GM12878 (cell line): ENCODE data around the gene MCM3AP. TPM values are rescaled to one million over a fixed set of nuclear protein-coding genes. Genes with fewer than 3 reads are reported as not detected.
A peak's percentile ranks its signal among the peaks of the same experiment; 100 is the strongest.

ENCODE experiments used
- ATAC-seq: fragments of 200-7000 bp; cut with Tn5 transposase; 3 replicates; pipeline ENCODE4 v1.9.1; 2020; ENCODE audit warnings: mild to moderate bottlenecking, moderate library complexity
- BruUV-seq: library from RNA; stranded (reverse); fragments of 400-500 nt; replicated peaks from 2 replicates; lab custom pipeline; 2021; lab: Mats Ljungman, UMichigan
- CTCF ChIA-PET: fragments of 300-600 bp; sonication (Branson Sonifier 250); formaldehyde crosslinking; extraction: SDS; loops from one replicate; lab custom pipeline; 2021; ENCODE audit warnings: inconsistent platforms; lab: Yijun Ruan, JAX
- POLR2A ChIA-PET: fragments of 350-600 bp; formaldehyde crosslinking; extraction: SDS; loops from one replicate; lab custom pipeline; 2021; ENCODE audit warnings: inconsistent platforms; lab: Charles Lee
- RAD21 ChIA-PET: fragments of 300-600 bp; sonication (Branson Sonifier 250); formaldehyde crosslinking; loops from one replicate; lab custom pipeline; 2023; ENCODE audit warnings: antibody characterized with exemption; ENCODE audit not compliant: unreplicated experiment; lab: Charles Lee
- SMC1A ChIA-PET: fragments of 300-600 bp; sonication (Branson Sonifier 250); formaldehyde crosslinking; loops from one replicate; lab custom pipeline; 2023; ENCODE audit not compliant: unreplicated experiment, uncharacterized antibody; lab: Charles Lee
- DNase-seq: peaks from one replicate; pipeline ENCODE4 v3.0.0-alpha.2; 2011; ENCODE audit warnings: low read depth, low spot score
- FAIRE-seq: peaks from 3 replicates; lab custom pipeline; 2011; peaks lifted over from hg19 to GRCh38; lab: Jason Lieb, UNC
- H2AFZ ChIP-seq: 2 replicates; pipeline ENCODE4 v1.6.0; 2011; ENCODE audit warnings: low read depth, low read length, control low read depth; ENCODE audit not compliant: control insufficient read depth
- H3K27ac ChIP-seq: 2 replicates; pipeline ENCODE4 v1.5.1; 2011; ENCODE audit warnings: control low read depth; ENCODE audit not compliant: control insufficient read depth, insufficient read depth
- H3K27me3 ChIP-seq, 2 experiments: replicated peaks in 1 of 2; 2 replicates each; pipeline versions ENCODE4 v1.6.0 to v1.6.1; 2011; ENCODE audit warnings: low read length in 1 of 2; ENCODE audit not compliant: control insufficient read depth in 2 of 2, insufficient read depth in 2 of 2
- H3K36me3 ChIP-seq, 2 experiments: 2 replicates each; pipeline ENCODE4 v1.5.1; 2011; ENCODE audit warnings: low read length in 1 of 2; ENCODE audit not compliant: control insufficient read depth in 2 of 2, insufficient read depth in 2 of 2
- H3K4me1 ChIP-seq: 2 replicates; pipeline ENCODE4 v1.6.1; 2011; ENCODE audit warnings: mild to moderate bottlenecking, low read length, moderate library complexity, mixed read lengths; ENCODE audit not compliant: control insufficient read depth, insufficient read depth
- H3K4me2 ChIP-seq: 2 replicates; pipeline ENCODE4 v1.6.0; 2011; ENCODE audit warnings: control low read depth; ENCODE audit not compliant: control insufficient read depth, insufficient read depth
- H3K4me3 ChIP-seq: fragments of 200-600 bp; sonication (generic); 2 replicates; pipeline ENCODE4 v1.5.1; 2016
- H3K79me2 ChIP-seq: 2 replicates; pipeline ENCODE4 v1.6.0; 2011; ENCODE audit warnings: low read length; ENCODE audit not compliant: control insufficient read depth, insufficient read depth
- H3K9ac ChIP-seq: 2 replicates; pipeline ENCODE4 v1.8.0; 2011; ENCODE audit warnings: low read length, control low read depth, mixed read lengths; ENCODE audit not compliant: control insufficient read depth, insufficient read depth
- H3K9me3 ChIP-seq: replicated peaks from 3 replicates; pipeline ENCODE4 v1.5.1; 2011; ENCODE audit warnings: mild to moderate bottlenecking, low read length; ENCODE audit not compliant: control insufficient read depth, insufficient read depth
- H4K20me1 ChIP-seq: 2 replicates; pipeline ENCODE4 v1.6.0; 2011; ENCODE audit not compliant: control insufficient read depth, insufficient read depth
- BHLHE40 ChIP-seq, 2 experiments: fragments of 450-650 bp in 1 of 2; IDR thresholded peaks; 2 replicates each; pipeline ENCODE4 v1.6.1; 2011 to 2017; ENCODE audit warnings: low read depth in 2 of 2, borderline replicate concordance in 1 of 2, improper control_type of control experiment in 1 of 2, low read length in 1 of 2, mild to moderate bottlenecking in 1 of 2
- CBX3 ChIP-seq: fragments of 200-600 bp; sonication (generic); IDR thresholded peaks from 2 replicates; pipeline ENCODE4 v1.6.1; 2016; ENCODE audit warnings: low read depth, borderline replicate concordance
- HDGF ChIP-seq: fragments of 450-650 bp; IDR thresholded peaks from 2 replicates; pipeline ENCODE4 v1.6.1; 2016; ENCODE audit warnings: antibody characterized with exemption
- IKZF2 ChIP-seq, 2 experiments: fragments of 450-650 bp; IDR thresholded peaks; 2 replicates each; pipeline ENCODE4 v1.6.1; 2017; ENCODE audit warnings: mild to moderate bottlenecking in 2 of 2, moderate library complexity in 2 of 2
- NBN ChIP-seq: fragments of 450-650 bp; IDR thresholded peaks from 2 replicates; pipeline ENCODE4 v1.6.1; 2016
- POLR2AphosphoS5 ChIP-seq: IDR thresholded peaks from 2 replicates; pipeline ENCODE4 v1.6.1; 2011; ENCODE audit warnings: mild to moderate bottlenecking, low read length, inconsistent platforms
- RELB ChIP-seq: fragments of 450-650 bp; IDR thresholded peaks from 2 replicates; pipeline ENCODE4 v1.6.1; 2017; ENCODE audit warnings: low read depth, mild to moderate bottlenecking, moderate library complexity
- whole genome bisulfite sequencing: methylation state at CpG from one replicate; pipeline ENCODE4 v1.1.6; 2016; ENCODE audit warnings: low lambda C conversion rate; ENCODE audit not compliant: insufficient replicate concordance, insufficient coverage; ENCODE audit errors: missing lambda C conversion rate; 5-methylcytosine and 5-hydroxymethylcytosine counted together
- in situ Hi-C: fragments of 300-500 bp; cut with MboI; formaldehyde crosslinking; loops from 9 replicates; pipeline ENCODE4 v1.14.3; 2018; ENCODE audit warnings: mixed read lengths
- intact Hi-C: fragments of 100-400 bp; cut with micrococcal nuclease; formaldehyde crosslinking; loops from one replicate; pipeline ENCODE4 v1.14.2; 2022; ENCODE audit not compliant: unreplicated experiment
- polyA plus RNA-seq, 11 experiments: library from polyadenylated mRNA; depleted of rRNA in 4 of 11; unstranded in 6 of 11; stranded (reverse) in 5 of 11; fragments of >200 nt; fragmentation: Nextera tagmentation in 4 of 11; fragmentation: Illumina TruSeq in 1 of 11; extraction: Ambion mirVana in 4 of 11; extraction: Trizol in 1 of 11; gene quantifications; 1 replicate in 1 of 11; 2 replicates in 10 of 11; pipeline versions ENCODE4 v1.2.1 to v1.2.3, GENCODE V29; 2011 to 2016; ENCODE audit warnings: inconsistent platforms in 2 of 11, missing spikeins in 2 of 11, low read depth in 1 of 11
- total RNA-seq, 4 experiments: library from RNA; depleted of rRNA in 3 of 4; stranded (reverse); fragments of >200 nt in 3 of 4; fragmentation: Illumina TruSeq in 1 of 4; extraction: Trizol in 1 of 4; gene quantifications; 2 replicates each; pipeline versions ENCODE4 v1.2.1 to v1.2.3, GENCODE V29; 2013 to 2021
- TF ChIP-seq, protein P1 (sequence below): fragments of 450-650 bp; IDR thresholded peaks from 2 replicates; pipeline ENCODE4 v1.6.1; 2016; ENCODE audit warnings: mild to moderate bottlenecking

Gene MCM3AP
- total and polyA plus RNA-seq, 10 of the 15 experiments (the other 5 are each of a cell fraction or from before 2014, with no cell fraction given), result 6.1 to 95.7 (median 47.0) TPM

GRCh38 chr21:46226920-46227599 lies 58.4 kb downstream of the MCM3AP start:
- intact Hi-C loops (loop anchor here (5.0 kb wide), 2 partner anchors 60 to 85 kb away; partner anchors contain the start of genes MCM3AP and YBEY), in situ Hi-C loops (no loop called here)
- Histone ChIP-seq H3K36me3 (peaks cover 3 to 8% of the 10 kb centered on the region in 2 experiments; a peak in 2 of 4 replicates), H3K27ac (peak overlapping the region; percentile 45), H3K9ac (peak overlapping the region; percentile 67; the same call in 1 of the 2 replicates), H3K4me2 (peak overlapping the region; percentile 81), H3K27me3 (no peaks in the 10 kb centered on the region), H3K4me1 (peaks cover 5% of the 10 kb centered on the region; the same call in 1 of the 2 replicates), H3K79me2 (peaks cover 52% of the 10 kb centered on the region), H3K9me3 (no peaks in the 10 kb centered on the region), H2AFZ (no peak overlapping the region), H4K20me1 (no peaks in the 10 kb centered on the region), H3K4me3 (peak overlapping the region; percentile 81)
- FAIRE-seq, result no peak
- DNase-seq, result peak; percentile 51
- WGBS, result 0% methylated on average over 3 of the region's 4 CpGs
- ATAC-seq, result peak; percentile 41
- peak in 1 of 2 experiments; percentile 11; a peak in 1 of 4 replicates for TF ChIP-seq BHLHE40 (IDR thresholded peaks at IDR 0.05; ENCODE audit: borderline replicate concordance in 1 of 2, low read depth in 2 of 2, low read length in 1 of 2)
- TF ChIP-seq HDGF, result peak; percentile 84
- TF ChIP-seq NBN, result no peak
- TF ChIP-seq, protein P1, sequence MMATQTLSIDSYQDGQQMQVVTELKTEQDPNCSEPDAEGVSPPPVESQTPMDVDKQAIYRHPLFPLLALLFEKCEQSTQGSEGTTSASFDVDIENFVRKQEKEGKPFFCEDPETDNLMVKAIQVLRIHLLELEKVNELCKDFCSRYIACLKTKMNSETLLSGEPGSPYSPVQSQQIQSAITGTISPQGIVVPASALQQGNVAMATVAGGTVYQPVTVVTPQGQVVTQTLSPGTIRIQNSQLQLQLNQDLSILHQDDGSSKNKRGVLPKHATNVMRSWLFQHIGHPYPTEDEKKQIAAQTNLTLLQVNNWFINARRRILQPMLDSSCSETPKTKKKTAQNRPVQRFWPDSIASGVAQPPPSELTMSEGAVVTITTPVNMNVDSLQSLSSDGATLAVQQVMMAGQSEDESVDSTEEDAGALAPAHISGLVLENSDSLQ, result 0 out of 2 replicates have a peak, but pooled peaks have one; percentile 10
- 0 out of 4 replicates have a peak, but pooled peaks of 1 of the 2 experiments have one; percentile 4 for TF ChIP-seq IKZF2 (IDR thresholded peaks at IDR 0.05)
- TF ChIP-seq CBX3, result no peak
- peak; percentile 23; the same call in 1 of the 2 replicates for TF ChIP-seq RELB
- TF ChIP-seq POLR2AphosphoS5, result peak; percentile 47
- RAD21 ChIA-PET, result interaction anchor here (0.6 to 4.0 kb wide), 4 partner anchors 24 to 98 kb away, joined by 3 to 19 read pairs (median 6); a partner anchor contains a TSS
- no TSS peak for BruUV-seq
- SMC1A ChIA-PET, result interaction anchor here (1.0 to 1.2 kb wide), 2 partner anchors 58 to 99 kb away, joined by 4 to 6 read pairs; partner anchors contain the start of gene MCM3AP
- POLR2A ChIA-PET, result interaction anchor here (0.7 to 2.1 kb wide), 9 partner anchors 25 to 409 kb away, joined by 3 to 8 read pairs (median 3); partner anchors contain the start of genes C21orf58, PCNT and PRMT2
- CTCF ChIA-PET, result interaction anchor here (1.0 to 9.7 kb wide), 3 partner anchors 25 to 84 kb away, joined by 3 to 59 read pairs (median 34); no protein-coding TSS in a partner anchor
